AG04449 (cell line): ENCODE results near the gene ZCWPW1.

Source experiments
- CTCF ChIA-PET: fragments of 350-600 bp; formaldehyde crosslinking; extraction: SDS; loops from one replicate; lab custom pipeline; 2021; ENCODE audit warnings: antibody characterized with exemption; lab: Yijun Ruan, JAX
- POLR2A ChIA-PET: fragments of 400-600, 350-600 bp; formaldehyde crosslinking; extraction: SDS; loops from one replicate; lab custom pipeline; 2020; ENCODE audit warnings: antibody characterized with exemption, inconsistent platforms; lab: Yijun Ruan, JAX
- DNase-seq: peaks from one replicate; pipeline ENCODE4 v3.0.0-alpha.2; 2010; ENCODE audit warnings: low read depth, low spot score
- H3K4me3 ChIP-seq: 2 replicates; pipeline ENCODE4 v1.5.1; 2011; ENCODE audit warnings: low read depth, mild to moderate bottlenecking, control low read depth, low read length
- TF ChIP-seq, protein P1 (sequence below): IDR thresholded peaks from one replicate; pipeline ENCODE4 v1.5.1; 2011; ENCODE audit warnings: mild to moderate bottlenecking, moderate library complexity, low read length, control low read depth, inconsistent platforms; ENCODE audit not compliant: insufficient read depth; ENCODE audit errors: missing control alignments

Gene ZCWPW1

DNA sequence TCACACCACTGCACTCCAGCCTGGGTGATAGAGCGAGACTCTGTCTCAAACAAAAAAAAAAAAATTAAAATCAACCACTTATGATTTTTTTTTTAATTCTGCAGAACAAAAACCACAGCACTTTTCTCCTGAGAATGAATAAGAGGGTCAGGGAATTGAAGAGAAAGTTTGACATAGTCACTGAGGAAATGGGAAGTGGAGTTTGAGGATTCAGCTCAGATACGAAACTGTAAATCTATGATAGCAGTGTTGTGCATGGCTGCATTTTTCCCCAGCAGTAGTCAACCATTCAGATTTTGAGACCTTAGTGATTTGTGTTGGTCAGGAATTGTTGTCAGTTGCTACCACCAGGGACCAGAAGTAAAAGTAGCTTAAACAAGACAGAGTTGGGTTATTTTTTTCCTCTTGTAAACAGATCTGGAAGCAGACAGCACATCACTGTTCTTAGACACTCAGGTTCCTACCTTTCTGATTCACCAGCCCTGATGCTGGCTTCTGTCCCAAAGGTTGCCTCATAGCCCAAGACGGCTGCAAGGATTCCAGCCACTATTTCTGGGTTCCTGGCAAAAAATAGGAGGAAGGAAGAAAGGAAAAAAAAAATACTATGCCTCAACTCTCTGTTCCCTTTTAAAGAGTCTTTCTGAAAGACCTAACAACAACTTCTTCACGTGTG, 35.1 kb downstream of the ZCWPW1 start:
- no peak overlapping the region for H3K4me3 ChIP-seq
- ChIA-PET POLR2A (no interaction called here), CTCF (interaction anchor here (1.2 to 2.1 kb wide), 2 partner anchors 14 to 18 kb away, joined by 4 to 25 read pairs; no protein-coding TSS in a partner anchor)
- TF ChIP-seq, protein P1, sequence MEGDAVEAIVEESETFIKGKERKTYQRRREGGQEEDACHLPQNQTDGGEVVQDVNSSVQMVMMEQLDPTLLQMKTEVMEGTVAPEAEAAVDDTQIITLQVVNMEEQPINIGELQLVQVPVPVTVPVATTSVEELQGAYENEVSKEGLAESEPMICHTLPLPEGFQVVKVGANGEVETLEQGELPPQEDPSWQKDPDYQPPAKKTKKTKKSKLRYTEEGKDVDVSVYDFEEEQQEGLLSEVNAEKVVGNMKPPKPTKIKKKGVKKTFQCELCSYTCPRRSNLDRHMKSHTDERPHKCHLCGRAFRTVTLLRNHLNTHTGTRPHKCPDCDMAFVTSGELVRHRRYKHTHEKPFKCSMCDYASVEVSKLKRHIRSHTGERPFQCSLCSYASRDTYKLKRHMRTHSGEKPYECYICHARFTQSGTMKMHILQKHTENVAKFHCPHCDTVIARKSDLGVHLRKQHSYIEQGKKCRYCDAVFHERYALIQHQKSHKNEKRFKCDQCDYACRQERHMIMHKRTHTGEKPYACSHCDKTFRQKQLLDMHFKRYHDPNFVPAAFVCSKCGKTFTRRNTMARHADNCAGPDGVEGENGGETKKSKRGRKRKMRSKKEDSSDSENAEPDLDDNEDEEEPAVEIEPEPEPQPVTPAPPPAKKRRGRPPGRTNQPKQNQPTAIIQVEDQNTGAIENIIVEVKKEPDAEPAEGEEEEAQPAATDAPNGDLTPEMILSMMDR = no peak
- DNase-seq = no peak

DNA sequence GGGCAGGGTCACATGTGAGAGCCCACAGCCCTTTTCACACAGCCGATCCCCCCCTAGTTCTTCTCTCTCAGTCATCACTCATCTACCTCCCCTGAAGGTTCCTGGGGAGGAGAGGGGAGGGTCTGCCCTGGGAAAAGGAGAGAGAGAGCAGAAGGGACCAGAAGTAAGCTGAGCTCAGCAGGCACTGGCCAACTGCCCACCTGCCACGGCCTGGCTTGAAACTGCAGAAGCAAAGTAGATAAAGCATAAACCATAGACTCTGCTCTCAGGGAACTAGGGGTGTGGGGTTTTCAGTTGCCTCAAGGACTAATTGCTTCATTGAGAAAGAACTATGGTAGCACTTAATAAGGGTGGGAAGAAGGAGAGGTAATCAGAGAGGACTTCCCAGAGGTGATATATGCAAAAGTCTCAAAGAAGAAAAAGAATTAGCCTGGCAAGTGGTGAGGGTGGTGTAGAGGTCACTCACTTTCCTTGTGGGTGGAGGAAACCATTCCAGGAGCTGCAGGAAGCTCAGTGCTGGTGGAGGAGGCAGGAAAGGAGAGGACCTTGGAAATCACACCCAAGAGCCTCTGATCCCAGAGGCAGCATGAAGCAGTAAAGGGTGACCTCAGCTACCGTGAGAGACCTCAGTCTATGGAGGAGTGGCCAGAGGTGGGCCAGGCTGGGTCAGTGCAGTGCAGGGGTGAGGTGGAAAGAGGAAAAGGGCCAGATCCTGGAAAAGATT, 38.1 kb downstream of the ZCWPW1 start:
- POLR2A ChIA-PET = interaction anchor here (0.5 kb wide), 1 partner anchor 20 kb away, joined by 4 read pairs; no protein-coding TSS in a partner anchor
- TF ChIP-seq, protein P1 = no peak
- DNase-seq = no peak
- no peak overlapping the region for H3K4me3 ChIP-seq
- CTCF ChIA-PET = interaction anchor here (1.2 to 2.6 kb wide), 2 partner anchors 17 to 26 kb away, joined by 3 to 13 read pairs; no protein-coding TSS in a partner anchor

DNA sequence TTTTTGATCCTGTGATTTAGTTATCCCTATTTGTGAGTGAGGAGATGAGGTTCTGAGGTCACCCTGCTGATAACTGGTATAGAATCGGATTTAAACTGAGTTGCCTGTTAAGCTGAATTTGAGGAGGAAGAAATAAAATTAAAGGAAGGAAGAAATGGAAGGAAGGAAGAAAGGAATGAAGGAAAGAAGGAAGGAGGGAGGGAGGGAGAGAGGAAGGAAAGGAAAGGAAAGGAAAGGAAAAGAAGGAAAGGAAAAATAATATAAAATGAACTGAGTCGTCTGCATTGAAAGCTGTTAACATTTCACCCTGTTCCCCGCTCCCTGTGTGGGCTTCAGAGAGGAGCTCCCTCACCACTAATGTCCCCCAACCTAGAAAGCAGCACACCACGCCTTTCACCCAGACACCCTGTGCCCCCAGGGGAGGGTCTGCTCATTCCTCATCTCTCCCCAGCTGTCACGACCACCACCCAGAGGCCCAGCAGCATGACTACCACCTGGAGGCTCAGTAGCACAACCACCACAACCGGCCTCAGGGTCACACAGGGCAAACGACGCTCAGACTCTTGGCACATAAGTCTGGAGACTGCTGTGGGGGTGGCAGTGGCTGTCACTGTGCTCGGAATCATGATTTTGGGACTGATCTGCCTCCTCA, 38.9 kb downstream of the ZCWPW1 start:
- POLR2A ChIA-PET = no interaction called here
- CTCF ChIA-PET = interaction anchor here (2.6 kb wide), 1 partner anchor 18 kb away, joined by 13 read pairs; no protein-coding TSS in a partner anchor

DNA sequence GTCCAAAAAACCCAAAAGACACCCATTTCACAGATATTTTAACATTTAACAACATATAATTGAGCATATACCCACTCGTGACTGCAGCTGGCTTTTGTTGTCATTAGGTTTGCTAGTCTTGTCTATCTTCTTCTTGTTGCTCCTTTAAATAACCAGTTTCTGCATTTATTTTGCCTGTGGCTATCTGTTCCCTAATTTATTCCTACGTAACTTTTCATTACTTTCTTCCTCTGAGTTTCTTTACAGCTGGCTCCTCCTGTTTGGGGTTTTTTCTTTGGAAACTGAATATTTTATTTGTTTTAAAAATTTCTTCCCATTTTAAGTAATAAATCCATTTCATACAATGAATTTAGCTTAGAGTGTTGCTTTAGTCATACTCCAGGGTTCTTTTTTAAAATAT, 40.8 kb downstream of the ZCWPW1 start:
- TF ChIP-seq, protein P1 = no peak
- H3K4me3 ChIP-seq = no peak overlapping the region
- DNase-seq = no peak
- ChIA-PET POLR2A (no interaction called here), CTCF (interaction anchor here (1.4 to 2.4 kb wide), 2 partner anchors 12 to 20 kb away, joined by 4 to 10 read pairs; no protein-coding TSS in a partner anchor)

More for the DNA sequence above, 38.9 kb downstream of the ZCWPW1 start:
- DNase-seq = no peak
- H3K4me3 ChIP-seq = no peak overlapping the region
- TF ChIP-seq, protein P1 = no peak

DNA sequence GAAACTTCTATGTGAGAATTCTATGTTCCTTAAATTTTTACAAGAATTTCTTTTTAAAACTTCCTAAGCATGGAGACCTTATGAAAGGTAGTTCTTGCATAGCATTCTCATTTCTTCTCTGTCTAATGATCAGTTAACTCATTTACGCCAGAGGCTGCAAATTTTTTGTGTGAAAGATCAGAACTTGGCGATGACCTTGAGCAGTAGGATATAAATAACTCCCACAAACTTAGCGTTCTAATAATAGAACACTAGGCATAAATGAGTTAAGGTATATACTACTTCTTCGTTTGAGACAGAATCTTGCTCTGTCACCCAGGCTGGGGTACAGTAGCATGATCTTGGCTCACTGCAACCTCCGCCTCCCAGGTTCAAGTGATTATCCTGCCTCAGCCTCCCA, 41.6 kb downstream of the ZCWPW1 start:
- ChIA-PET CTCF (interaction anchor here (2.4 kb wide), 1 partner anchor 20 kb away, joined by 10 read pairs; no protein-coding TSS in a partner anchor), POLR2A (no interaction called here)
- H3K4me3 ChIP-seq = no peak overlapping the region
- TF ChIP-seq, protein P1 = no peak
- no peak for DNase-seq
